ENCODE data around the gene RXRA. TPM values are rescaled to one million over a fixed set of nuclear protein-coding genes. Genes with fewer than 3 reads are reported as not detected.
A peak's percentile ranks its signal among the peaks of the same experiment; 100 is the strongest.

RXRA gene
- total and polyA plus RNA-seq, 2 donors (not counting 1 experiment from before 2014, with no cell fraction given): 2.6 to 6.8 TPM

DNA sequence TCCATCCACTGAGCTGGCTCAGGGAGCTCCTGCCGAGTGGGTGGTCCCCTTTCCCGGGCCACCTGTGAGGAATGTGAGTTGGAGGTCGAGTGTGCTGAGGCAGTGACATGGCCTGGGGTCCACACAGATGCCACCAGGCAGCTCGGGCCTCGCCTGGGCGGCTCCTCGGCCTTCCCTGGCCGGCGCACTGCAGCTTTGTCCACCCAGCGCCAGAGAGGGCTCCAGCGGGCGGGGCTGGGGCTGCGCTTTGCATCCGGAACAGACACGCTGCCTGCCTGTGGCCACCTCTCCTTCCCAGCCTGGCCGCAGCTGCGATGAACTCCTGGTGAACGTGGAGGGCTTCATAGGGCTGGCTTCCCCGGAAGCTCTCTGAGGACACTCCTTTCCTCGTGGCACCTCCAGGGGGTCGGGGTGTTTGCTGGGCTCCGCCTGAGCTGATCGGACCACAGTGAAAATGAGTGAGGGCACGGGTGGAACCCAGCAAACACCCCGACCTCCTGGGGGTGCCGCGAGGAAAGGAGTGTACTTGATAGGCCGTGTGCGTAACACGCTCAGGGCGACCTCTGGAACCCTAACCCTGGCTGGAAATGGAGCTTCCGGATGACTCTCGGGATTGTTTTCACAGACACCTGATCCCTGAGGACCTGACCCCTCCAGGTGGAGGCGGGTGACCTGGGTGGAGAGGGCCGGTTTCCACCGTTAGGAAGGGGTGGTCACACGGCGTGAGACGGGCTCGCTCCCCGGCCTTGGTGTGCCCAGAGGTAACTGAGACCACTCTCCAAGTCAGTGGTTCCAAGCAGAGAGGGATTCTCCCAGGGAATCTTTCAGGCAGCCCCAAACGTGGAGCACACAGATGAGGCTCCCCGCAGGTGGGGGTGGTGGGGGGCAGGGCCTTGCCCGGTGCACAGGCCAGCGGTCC is 31.8 kb upstream of the RXRA start:
- TF ChIP-seq, protein P1, sequence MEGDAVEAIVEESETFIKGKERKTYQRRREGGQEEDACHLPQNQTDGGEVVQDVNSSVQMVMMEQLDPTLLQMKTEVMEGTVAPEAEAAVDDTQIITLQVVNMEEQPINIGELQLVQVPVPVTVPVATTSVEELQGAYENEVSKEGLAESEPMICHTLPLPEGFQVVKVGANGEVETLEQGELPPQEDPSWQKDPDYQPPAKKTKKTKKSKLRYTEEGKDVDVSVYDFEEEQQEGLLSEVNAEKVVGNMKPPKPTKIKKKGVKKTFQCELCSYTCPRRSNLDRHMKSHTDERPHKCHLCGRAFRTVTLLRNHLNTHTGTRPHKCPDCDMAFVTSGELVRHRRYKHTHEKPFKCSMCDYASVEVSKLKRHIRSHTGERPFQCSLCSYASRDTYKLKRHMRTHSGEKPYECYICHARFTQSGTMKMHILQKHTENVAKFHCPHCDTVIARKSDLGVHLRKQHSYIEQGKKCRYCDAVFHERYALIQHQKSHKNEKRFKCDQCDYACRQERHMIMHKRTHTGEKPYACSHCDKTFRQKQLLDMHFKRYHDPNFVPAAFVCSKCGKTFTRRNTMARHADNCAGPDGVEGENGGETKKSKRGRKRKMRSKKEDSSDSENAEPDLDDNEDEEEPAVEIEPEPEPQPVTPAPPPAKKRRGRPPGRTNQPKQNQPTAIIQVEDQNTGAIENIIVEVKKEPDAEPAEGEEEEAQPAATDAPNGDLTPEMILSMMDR (IDR thresholded peaks at IDR 0.05): no peak
- TF ChIP-seq EZH2 (IDR thresholded peaks at IDR 0.05; ENCODE audit: borderline replicate concordance, insufficient read depth, low read depth, low read length, poor library complexity, severe bottlenecking): no peak
- H2AFZ ChIP-seq (ENCODE audit: insufficient read depth, low read depth, low read length, poor library complexity, severe bottlenecking): peak overlapping the region; percentile 64
- H3K9me3 ChIP-seq (ENCODE audit: control extremely low read depth in 1 of 3, control insufficient read depth in 2 of 3, insufficient read depth in 1 of 3, low read length in 2 of 3): peaks cover 0 to 13% (median 0%) of the 10 kb centered on the region in 3 donors
- POLR2A ChIA-PET: no interaction called here
- peaks cover 14 to 17% of the 10 kb centered on the region in 2 donors for H3K4me1 ChIP-seq (ENCODE audit: control insufficient read depth in 2 of 2, insufficient read depth in 2 of 2, low read length in 2 of 2)
- no peak overlapping the region for H3K27ac Mint-ChIP-seq
- peaks cover 8% of the 10 kb centered on the region for H3K27me3 Mint-ChIP-seq
- no peaks in the 10 kb centered on the region for H3K9me3 Mint-ChIP-seq (ENCODE audit: insufficient read depth)
- H3K9ac ChIP-seq (ENCODE audit: low read length): peak overlapping the region; percentile 59
- H3K4me2 ChIP-seq (replicated peaks; ENCODE audit: low read depth, low read length, poor library complexity, severe bottlenecking): peak overlapping the region; percentile 76
- CTCF ChIA-PET: interaction anchor here (0.7 kb wide), 1 partner anchor 15 kb away, joined by 4 read pairs; no protein-coding TSS in a partner anchor
- no peaks in the 10 kb centered on the region for H3K79me2 ChIP-seq (ENCODE audit: control insufficient read depth, insufficient read depth, low read length)
- H3K27me3 ChIP-seq (replicated peaks in 1 of 4; ENCODE audit: control extremely low read depth in 1 of 4, control insufficient read depth in 3 of 4, insufficient read depth in 4 of 4, low read length in 3 of 4): no peaks in the 10 kb centered on the region
- intact Hi-C loops (cut with micrococcal nuclease): no loop called here
- no peak for DNase-seq
- no peaks in the 10 kb centered on the region for H3K36me3 ChIP-seq (replicated peaks in 1 of 2; ENCODE audit: control extremely low read depth in 1 of 2, control insufficient read depth in 1 of 2, extremely low read depth in 1 of 2, insufficient read depth in 2 of 2, low read length in 1 of 2)
- peak overlapping the region in 4 of 5 experiments; percentile 20 to 61 (median 43) for H3K4me3 ChIP-seq (ENCODE audit: control extremely low read depth in 1 of 5, extremely low read depth in 1 of 5, insufficient read depth in 1 of 5, low read depth in 2 of 5, low read length in 4 of 5)
- peaks cover 14% of the 10 kb centered on the region for H3K4me1 Mint-ChIP-seq
- no peak overlapping the region for H3K27ac ChIP-seq (ENCODE audit: low read length in 2 of 2)
- H4K20me1 ChIP-seq (ENCODE audit: control insufficient read depth, insufficient read depth, low read length, poor library complexity, severe bottlenecking): no peaks in the 10 kb centered on the region
- 78% methylated on average over 45 of the region's 45 CpGs for WGBS (ENCODE audit: insufficient coverage)
- no peak for ATAC-seq (ENCODE audit: low read depth)
- H3K4me3 Mint-ChIP-seq: peak overlapping the region; percentile 85
